Measurements from ENCODE around the gene ABTB2.

The ABTB2 gene

GRCh38 chr11:34357701-34358257, at the start of gene ABTB2:
TSS of gene ABTB2 (minus strand) at chr11:34358010.
- Histone ChIP-seq H3K36me3 (no peaks in the 10 kb centered on the region), H4K20me1 (peaks cover 23% of the 10 kb centered on the region), H3K9me3 (no peaks in the 10 kb centered on the region), H3K4me1 (peaks cover 18% of the 10 kb centered on the region), H3K27ac (peak within 1 kb of the TSS; percentile 35; the same call in 1 of the 2 replicates), H3K4me3 (peak within 1 kb of the TSS; percentile 73), H3K27me3 (peaks cover 37% of the 10 kb centered on the region), H3K9ac (peak within 1 kb of the TSS; percentile 69; the same call in 1 of the 2 replicates), H3K4me2 (peak within 1 kb of the TSS; percentile 100)
- no peak for TF ChIP-seq Cebpa-rat (IDR thresholded peaks at IDR 0.05)

GRCh38 chr11:34407121-34407813, 49.5 kb upstream of the ABTB2 start:
- H3K9me3 ChIP-seq: peaks cover 11% of the 10 kb centered on the region
- no peaks in the 10 kb centered on the region for H4K20me1 ChIP-seq
- H3K4me1 ChIP-seq: no peaks in the 10 kb centered on the region
- no peak overlapping the region for H3K9ac ChIP-seq
- no peak overlapping the region for H3K27ac ChIP-seq
- H3K4me2 ChIP-seq: no peak overlapping the region
- TF ChIP-seq Cebpa-rat (IDR thresholded peaks at IDR 0.05): no peak
- H3K27me3 ChIP-seq: no peaks in the 10 kb centered on the region
- no peak overlapping the region for H3K4me3 ChIP-seq
- H3K36me3 ChIP-seq: no peaks in the 10 kb centered on the region

GRCh38 chr11:34406413-34406812, 48.6 kb upstream of the ABTB2 start:
- H4K20me1 ChIP-seq: no peaks in the 10 kb centered on the region
- no peak for TF ChIP-seq Cebpa-rat (IDR thresholded peaks at IDR 0.05)
- no peaks in the 10 kb centered on the region for H3K4me1 ChIP-seq
- peaks cover 4% of the 10 kb centered on the region; the same call in 1 of the 2 replicates for H3K9me3 ChIP-seq
- no peaks in the 10 kb centered on the region for H3K27me3 ChIP-seq
- H3K9ac ChIP-seq: no peak overlapping the region
- no peaks in the 10 kb centered on the region for H3K36me3 ChIP-seq
- H3K27ac ChIP-seq: no peak overlapping the region
- no peak overlapping the region for H3K4me2 ChIP-seq
- no peak overlapping the region for H3K4me3 ChIP-seq

GRCh38 chr11:34405079-34405858, 47.5 kb upstream of the ABTB2 start:
- H3K36me3 ChIP-seq: no peaks in the 10 kb centered on the region
- H4K20me1 ChIP-seq: no peaks in the 10 kb centered on the region
- no peak overlapping the region for H3K4me3 ChIP-seq
- no peaks in the 10 kb centered on the region for H3K4me1 ChIP-seq
- no peak overlapping the region for H3K9ac ChIP-seq
- H3K9me3 ChIP-seq: peaks cover 7% of the 10 kb centered on the region
- no peak for TF ChIP-seq Cebpa-rat (IDR thresholded peaks at IDR 0.05)
- H3K27ac ChIP-seq: no peak overlapping the region
- no peaks in the 10 kb centered on the region for H3K27me3 ChIP-seq
- no peak overlapping the region for H3K4me2 ChIP-seq

- H4K20me1 ChIP-seq: no peaks in the 10 kb centered on the region
Observed at GRCh38 chr11:34404280-34404679, 46.5 kb upstream of the ABTB2 start.

GRCh38 chr11:34403431-34403830, 45.6 kb upstream of the ABTB2 start:
- TF ChIP-seq Cebpa-rat (IDR thresholded peaks at IDR 0.05): no peak
- H3K9me3 ChIP-seq: peaks cover 15% of the 10 kb centered on the region
- no peaks in the 10 kb centered on the region for H4K20me1 ChIP-seq
- H3K27me3 ChIP-seq: no peaks in the 10 kb centered on the region
- H3K4me1 ChIP-seq: no peaks in the 10 kb centered on the region
- no peak overlapping the region for H3K9ac ChIP-seq
- no peak overlapping the region for H3K27ac ChIP-seq
- no peaks in the 10 kb centered on the region for H3K36me3 ChIP-seq
- no peak overlapping the region for H3K4me3 ChIP-seq
- no peak overlapping the region for H3K4me2 ChIP-seq

More at GRCh38 chr11:34404280-34404679, 46.5 kb upstream of the ABTB2 start:
- no peak overlapping the region for H3K4me3 ChIP-seq
- TF ChIP-seq Cebpa-rat (IDR thresholded peaks at IDR 0.05): no peak
- no peaks in the 10 kb centered on the region for H3K36me3 ChIP-seq
- no peaks in the 10 kb centered on the region for H3K4me1 ChIP-seq
- no peak overlapping the region for H3K9ac ChIP-seq
- H3K27me3 ChIP-seq: no peaks in the 10 kb centered on the region
- H3K4me2 ChIP-seq: no peak overlapping the region
- H3K27ac ChIP-seq: no peak overlapping the region
- H3K9me3 ChIP-seq: peaks cover 15% of the 10 kb centered on the region

- no peak overlapping the region for H3K4me2 ChIP-seq
- TF ChIP-seq Cebpa-rat (IDR thresholded peaks at IDR 0.05): no peak
- H3K36me3 ChIP-seq: no peaks in the 10 kb centered on the region
- no peaks in the 10 kb centered on the region for H3K4me1 ChIP-seq
- H3K9ac ChIP-seq: no peak overlapping the region
- no peak overlapping the region for H3K4me3 ChIP-seq
- peaks cover 39% of the 10 kb centered on the region for H3K9me3 ChIP-seq
- H3K27me3 ChIP-seq: no peaks in the 10 kb centered on the region
- no peaks in the 10 kb centered on the region for H4K20me1 ChIP-seq
- no peak overlapping the region for H3K27ac ChIP-seq
Observed at GRCh38 chr11:34397811-34398210, 40.0 kb upstream of the ABTB2 start.

GRCh38 chr11:34397120-34397519, 39.3 kb upstream of the ABTB2 start:
- Histone ChIP-seq H3K27ac (no peak overlapping the region), H3K4me3 (no peak overlapping the region), H4K20me1 (no peaks in the 10 kb centered on the region), H3K4me2 (no peak overlapping the region), H3K9ac (no peak overlapping the region), H3K4me1 (no peaks in the 10 kb centered on the region), H3K27me3 (no peaks in the 10 kb centered on the region), H3K36me3 (no peaks in the 10 kb centered on the region), H3K9me3 (peaks cover 39% of the 10 kb centered on the region)
- no peak for TF ChIP-seq Cebpa-rat (IDR thresholded peaks at IDR 0.05)

GRCh38 chr11:34395916-34396550, 38.2 kb upstream of the ABTB2 start:
- Histone ChIP-seq H3K27ac (no peak overlapping the region), H3K4me3 (no peak overlapping the region), H3K4me2 (no peak overlapping the region), H3K4me1 (no peaks in the 10 kb centered on the region), H3K27me3 (no peaks in the 10 kb centered on the region), H4K20me1 (no peaks in the 10 kb centered on the region), H3K9ac (no peak overlapping the region), H3K9me3 (peaks cover 39% of the 10 kb centered on the region), H3K36me3 (no peaks in the 10 kb centered on the region)
- TF ChIP-seq Cebpa-rat (IDR thresholded peaks at IDR 0.05): no peak

Data from BLaER1 (cell line).